Fibroblast of mammary gland (primary cell): ENCODE results near the gene SMAD6.

Source experiments
- DNase-seq: peaks from one replicate; pipeline ENCODE4 v3.0.0-alpha.2; 2010; ENCODE audit warnings: low read depth
- H3K4me3 ChIP-seq: 2 replicates; pipeline ENCODE4 v1.5.1; 2011; ENCODE audit warnings: low read depth, mild to moderate bottlenecking, low read length, moderate library complexity; ENCODE audit not compliant: control insufficient read depth
- TF ChIP-seq, protein P1 (sequence below): conservative IDR thresholded peaks from 2 replicates; pipeline ENCODE4 v1.5.1; 2011; ENCODE audit warnings: low read depth, low read length, inconsistent platforms; ENCODE audit not compliant: control insufficient read depth, insufficient read depth

SMAD6 gene

DNA sequence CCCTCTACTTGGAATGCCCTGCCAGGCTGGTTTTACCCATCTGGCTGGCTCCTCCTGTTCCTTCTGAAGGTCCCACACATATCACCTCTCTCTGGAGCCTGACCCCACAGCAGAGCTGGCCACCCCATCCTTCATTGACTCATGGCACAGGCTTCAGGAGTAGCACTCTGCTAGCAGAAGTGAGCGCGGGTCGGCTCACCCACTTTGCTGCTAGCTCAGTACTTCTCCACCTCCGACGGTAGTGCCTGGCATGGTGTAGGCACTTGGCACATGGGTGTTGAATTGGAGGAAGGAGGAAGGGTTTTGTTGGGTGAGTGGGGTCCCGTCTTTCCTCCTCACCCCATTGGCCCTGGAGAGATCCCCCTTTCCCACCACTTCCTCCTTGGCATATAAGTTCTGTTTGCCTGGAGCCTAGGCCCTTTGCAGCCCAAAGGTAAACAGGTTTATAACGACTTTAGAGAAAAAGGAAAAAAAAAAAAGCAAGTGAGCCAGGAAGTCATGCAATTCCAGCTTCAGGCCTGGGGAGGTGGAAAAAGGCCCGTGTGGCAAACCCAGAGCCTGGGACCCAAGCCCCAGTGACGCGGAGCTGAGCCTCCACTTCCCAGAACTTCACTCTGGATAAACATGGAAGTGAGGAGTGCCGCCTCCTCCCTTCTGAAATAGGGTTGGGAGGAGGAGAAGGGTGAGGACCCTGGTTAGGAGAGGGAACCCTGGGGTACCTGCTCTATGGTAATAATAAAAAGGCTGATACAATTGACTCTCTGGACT, 35.4 kb downstream of the SMAD6 start:
- no peak for DNase-seq
- TF ChIP-seq, protein P1, sequence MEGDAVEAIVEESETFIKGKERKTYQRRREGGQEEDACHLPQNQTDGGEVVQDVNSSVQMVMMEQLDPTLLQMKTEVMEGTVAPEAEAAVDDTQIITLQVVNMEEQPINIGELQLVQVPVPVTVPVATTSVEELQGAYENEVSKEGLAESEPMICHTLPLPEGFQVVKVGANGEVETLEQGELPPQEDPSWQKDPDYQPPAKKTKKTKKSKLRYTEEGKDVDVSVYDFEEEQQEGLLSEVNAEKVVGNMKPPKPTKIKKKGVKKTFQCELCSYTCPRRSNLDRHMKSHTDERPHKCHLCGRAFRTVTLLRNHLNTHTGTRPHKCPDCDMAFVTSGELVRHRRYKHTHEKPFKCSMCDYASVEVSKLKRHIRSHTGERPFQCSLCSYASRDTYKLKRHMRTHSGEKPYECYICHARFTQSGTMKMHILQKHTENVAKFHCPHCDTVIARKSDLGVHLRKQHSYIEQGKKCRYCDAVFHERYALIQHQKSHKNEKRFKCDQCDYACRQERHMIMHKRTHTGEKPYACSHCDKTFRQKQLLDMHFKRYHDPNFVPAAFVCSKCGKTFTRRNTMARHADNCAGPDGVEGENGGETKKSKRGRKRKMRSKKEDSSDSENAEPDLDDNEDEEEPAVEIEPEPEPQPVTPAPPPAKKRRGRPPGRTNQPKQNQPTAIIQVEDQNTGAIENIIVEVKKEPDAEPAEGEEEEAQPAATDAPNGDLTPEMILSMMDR: no peak
- no peak overlapping the region for H3K4me3 ChIP-seq

DNA sequence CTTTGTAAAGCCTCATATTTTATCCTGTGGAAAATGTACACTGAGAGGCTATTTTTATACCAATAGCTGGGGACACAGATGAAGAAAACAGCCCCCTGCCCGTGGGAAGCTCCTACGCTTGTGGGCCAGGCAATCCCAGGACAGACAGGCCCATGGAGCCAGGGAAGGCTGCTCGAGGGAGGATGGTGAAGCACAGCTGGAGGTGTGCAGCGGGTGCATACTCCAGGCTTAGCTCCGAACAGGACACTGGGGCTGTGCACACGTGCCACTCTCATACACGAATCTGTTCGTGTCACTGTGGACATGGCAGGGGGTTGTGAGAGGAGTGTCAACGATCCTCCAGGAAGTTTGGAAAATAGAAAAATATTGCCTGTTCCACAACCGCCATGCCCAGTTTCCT, 36.1 kb downstream of the SMAD6 start:
- no peak for DNase-seq
- no peak overlapping the region for H3K4me3 ChIP-seq
- TF ChIP-seq, protein P1: no peak

DNA sequence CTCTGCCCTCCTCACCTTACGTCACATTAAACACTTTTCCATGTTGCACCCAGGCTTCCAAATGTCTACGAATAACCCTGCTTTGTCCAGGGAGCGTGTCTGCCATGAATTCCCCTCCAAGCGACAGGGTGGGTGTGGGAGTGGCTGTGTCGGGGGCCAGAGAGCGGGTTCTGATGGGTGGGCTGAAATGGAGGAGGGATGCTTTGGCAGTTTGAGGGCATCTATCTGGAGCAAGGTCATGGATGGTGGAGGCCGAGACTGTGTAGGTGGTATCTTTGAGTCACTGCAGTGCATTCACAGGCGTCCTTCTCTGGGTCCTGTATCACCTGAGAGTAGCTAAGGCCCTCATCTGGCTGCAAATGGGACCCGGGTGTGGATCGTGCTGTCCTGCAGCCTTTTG, 36.6 kb downstream of the SMAD6 start:
- no peak for DNase-seq
- TF ChIP-seq, protein P1: no peak
- no peak overlapping the region for H3K4me3 ChIP-seq

DNA sequence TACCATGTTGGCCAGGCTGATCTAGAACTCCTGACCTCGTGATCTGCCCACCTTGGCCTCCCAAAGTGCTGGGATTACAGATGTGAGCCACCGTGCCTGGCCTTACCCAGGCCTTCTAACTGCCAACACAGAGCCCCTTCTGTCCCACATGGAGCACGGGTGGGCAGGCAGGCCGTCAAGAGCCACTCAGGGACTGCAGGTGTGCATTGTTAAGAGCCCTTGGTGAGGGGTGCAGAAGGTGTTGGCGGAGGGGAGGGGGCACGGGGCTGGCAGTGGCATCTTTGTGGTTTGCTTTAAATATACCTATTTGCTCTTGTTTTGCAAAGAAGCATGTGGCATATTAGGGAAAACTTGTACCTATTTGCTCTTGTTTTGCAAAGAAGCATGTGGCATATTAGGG, 37.3 kb downstream of the SMAD6 start:
- no peak for DNase-seq
- TF ChIP-seq, protein P1: no peak
- no peak overlapping the region for H3K4me3 ChIP-seq

DNA sequence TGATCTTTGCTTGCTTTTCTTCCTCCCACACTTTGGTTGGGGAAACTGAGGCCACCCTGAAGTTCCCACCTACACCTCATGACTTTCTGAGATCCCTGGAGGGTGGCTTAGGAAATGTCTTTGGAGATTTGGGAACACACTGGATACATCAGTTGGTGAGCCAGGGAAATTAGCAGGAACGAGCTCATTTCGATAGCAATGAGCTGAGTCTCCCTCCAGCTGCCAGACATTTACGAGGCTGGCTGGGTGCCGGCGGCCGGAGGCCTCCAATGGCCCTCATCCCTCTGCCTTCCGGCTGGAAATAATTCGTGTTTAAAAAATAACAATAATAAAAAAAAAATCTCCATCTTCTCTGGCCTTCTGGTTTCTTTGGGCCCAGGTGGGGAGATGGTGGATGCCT, 38.8 kb downstream of the SMAD6 start:
- DNase-seq: peak; percentile 53
- TF ChIP-seq, protein P1: no peak
- no peak overlapping the region for H3K4me3 ChIP-seq

DNA sequence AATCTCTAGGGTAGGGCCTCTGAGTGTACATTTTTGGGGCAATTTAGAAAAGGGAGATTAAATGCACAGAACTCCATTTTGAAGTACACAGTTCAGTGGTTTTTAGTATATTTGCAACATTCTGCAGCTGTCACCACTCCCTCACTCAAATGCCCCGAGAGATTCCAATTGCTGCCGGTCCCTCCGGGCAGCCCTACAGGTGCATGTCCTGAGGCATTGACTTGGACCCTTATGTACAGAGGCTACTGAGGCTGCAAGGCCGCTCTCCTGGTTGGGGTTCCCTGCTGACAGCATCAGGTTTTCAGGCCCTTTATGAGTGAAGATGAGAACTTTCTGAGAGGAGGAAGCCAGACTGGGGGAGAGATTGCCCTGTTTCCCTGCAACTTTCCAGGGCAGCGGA, 39.6 kb downstream of the SMAD6 start:
- TF ChIP-seq, protein P1: no peak
- H3K4me3 ChIP-seq: no peak overlapping the region
- no peak for DNase-seq
